ENCODE data around the gene PSEN2.
"Not testable (repeated sequence)": the region's sequence is repeated elsewhere in the genome, so short reads cannot be mapped to it uniquely, and the experiment has no call there.

Gene PSEN2

DNA sequence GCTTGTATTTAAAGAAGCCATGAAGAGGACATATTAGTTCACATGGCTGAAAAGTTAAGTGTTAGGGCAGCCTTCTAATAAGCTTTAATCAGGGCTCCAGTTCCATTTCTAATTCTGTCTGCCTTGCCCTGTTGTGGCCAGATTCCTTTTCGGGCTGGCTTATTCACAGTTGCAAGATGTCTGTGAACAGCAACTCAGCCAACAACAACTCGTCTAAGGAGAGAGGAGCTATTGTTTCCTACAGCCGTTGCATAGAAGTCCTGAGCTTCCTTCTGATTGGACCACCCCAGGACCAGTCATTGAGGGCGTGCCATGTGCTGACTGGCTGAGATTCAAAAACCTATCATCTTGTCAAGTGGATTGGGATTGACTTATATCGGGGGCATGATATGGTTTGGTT is 51.1 kb downstream of the PSEN2 start:
- DNase-seq: no peak

DNA sequence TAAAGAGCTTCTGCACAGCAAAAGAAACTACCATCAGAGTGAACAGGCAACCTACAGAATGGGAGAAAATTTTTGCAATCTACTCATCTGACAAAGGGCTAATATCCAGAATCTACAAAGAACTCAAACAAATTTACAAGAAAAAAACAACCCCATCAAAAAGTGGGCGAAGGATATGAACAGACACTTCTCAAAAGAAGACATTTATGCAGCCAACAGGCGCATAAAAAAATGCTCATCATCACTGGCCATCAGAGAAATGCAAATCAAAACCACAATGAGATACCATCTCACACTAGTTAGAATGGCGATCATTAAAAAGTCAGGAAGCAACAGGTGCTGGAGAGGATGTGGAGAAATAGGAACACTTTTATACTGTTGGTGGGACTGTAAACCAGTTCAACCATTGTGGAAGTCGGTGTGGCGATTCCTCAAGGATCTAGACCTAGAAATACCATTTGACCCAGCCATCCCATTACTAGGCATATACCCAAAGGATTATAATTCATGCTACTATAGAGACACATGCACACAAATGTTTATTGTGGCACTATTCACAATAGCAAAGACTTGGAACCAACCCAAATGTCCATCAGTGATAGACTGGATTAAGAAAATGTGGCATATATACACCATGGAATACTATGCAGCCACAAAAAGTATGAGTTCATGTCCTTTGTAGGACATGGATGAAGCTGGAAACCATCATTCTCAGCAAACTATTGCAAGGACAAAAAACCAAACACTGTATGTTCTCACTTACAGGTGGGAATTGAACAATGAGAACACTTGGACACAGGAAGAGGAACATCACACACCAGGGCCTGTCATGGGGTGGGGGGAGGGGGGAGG is 59.1 kb downstream of the PSEN2 start:
- not testable (repeated sequence) for DNase-seq

DNA sequence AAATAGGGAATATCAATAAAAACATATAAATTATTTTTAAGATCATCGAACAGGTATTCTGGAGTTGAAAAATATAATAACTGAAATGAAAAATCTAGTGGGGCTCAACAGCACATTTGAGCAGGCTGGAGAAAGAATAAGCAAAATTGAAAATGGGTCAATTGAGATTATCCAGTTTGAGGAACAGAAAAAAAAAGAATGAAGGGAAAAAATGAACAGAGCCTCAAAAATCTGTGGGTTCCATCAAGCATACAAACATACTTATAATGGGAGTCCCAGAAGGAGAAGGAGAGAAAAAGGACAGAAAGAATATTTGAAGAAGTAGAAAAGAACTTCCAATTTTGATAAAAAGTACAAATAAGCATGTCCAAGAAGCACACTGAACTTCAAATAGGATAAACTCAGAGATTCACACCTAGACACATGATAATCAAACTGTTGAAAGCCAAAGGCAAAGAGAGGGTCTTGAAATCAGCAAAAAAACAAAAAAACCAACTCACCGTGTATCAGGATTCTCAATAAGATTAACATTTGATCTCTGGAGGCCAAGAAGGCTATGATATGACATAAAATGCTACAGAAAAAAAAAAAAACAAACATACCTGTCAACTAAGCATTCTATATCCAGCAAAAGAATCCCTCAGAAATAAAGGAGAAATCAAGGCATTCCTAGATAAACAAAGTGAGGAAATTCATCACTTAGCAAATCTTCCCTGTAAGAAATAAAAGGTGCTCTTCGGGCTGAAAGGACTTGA is 64.2 kb downstream of the PSEN2 start:
- no peak for DNase-seq

DNA sequence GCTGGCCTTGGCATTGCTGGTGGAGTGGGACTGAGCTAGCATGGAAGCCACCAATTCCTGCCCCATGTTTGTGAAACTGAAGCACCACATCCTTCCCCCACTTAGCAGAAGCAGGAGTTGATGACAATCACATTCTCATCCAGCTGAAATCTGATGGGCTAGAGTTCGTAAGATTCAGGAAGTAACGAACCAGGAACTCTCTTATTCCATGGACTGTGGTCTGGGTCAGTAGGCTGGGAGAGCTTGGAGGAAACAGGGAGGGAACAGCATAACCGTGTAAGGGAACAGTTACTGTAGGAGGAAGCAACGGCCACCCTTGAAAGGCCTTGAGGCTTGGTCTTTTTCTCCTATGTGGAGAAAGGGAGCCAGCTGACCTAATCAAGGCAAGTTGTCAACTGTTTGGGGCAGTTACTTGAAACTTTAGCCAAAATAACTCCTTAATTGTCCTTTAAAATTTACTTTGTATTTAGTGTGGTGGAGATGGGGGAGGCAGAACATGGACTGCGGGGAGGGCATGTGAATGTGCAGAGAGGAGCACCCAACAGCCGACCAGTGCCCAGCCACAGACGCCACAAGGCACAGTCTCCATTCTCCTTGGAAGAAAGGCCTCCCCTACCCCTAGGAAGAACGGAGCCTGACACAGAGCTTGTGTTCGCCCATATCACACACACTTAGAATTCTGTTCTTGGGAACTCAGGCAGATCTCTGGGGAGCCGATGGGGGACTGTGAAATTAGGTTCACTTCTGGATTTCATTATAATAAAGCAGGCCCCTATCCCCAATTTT is 67.7 kb downstream of the PSEN2 start:
- no peak for DNase-seq

DNA sequence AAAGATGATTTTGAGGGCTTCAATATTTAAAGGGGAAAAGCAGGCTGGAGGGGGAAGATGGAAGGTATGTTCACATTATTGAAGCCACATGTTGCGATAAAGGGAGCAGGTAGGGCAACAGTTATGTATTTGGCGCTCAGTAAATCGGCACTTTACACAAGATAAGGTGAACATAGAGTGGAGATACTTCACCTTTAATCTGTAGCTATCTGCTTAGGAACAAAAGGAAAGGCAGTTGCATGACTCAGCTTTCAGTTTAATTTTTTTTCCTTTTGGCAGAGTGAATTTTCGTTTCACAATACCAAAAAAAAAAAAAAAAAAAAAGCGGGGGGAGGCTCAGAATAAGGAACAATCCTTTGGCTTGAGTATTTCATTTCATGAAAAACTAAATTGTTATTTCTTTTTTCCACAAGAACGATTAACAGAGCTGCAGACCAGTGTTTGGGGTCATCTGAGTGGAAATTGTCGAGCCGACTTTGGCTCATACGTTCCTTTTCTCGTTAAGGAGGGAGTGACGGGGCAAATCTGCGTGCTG is 68.6 kb downstream of the PSEN2 start:
- no peak for DNase-seq

DNA sequence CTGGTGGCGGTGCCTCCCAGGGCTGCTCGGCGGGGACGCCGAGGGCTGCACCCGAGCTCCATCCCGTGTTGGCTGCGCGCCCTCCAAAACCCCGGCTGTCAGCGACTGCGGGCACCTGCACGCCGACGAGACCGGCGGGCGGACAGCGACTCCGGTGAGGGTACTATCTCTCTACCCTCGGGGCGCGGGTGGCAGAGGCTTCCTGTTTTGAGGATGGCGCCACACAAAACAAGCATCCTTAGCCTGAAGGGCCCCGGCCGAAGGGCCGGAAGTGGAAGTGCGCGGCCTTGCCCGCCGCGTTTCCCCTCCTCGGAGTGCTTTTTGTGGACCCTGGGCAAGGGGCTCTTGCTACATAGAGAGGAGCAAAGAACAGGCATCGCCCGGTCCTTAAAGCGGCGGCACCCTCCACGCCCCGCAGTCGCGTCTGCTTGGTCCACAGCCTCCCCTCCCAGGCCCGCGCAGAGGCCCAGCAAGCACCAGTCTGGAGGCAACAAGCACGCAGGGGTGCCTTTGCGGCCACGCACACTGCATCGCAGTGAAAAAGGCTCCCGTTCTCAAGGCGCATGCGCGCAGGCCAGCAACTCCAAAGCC is 69.1 kb downstream of the PSEN2 start:
- peak; percentile 73 for DNase-seq

DNA sequence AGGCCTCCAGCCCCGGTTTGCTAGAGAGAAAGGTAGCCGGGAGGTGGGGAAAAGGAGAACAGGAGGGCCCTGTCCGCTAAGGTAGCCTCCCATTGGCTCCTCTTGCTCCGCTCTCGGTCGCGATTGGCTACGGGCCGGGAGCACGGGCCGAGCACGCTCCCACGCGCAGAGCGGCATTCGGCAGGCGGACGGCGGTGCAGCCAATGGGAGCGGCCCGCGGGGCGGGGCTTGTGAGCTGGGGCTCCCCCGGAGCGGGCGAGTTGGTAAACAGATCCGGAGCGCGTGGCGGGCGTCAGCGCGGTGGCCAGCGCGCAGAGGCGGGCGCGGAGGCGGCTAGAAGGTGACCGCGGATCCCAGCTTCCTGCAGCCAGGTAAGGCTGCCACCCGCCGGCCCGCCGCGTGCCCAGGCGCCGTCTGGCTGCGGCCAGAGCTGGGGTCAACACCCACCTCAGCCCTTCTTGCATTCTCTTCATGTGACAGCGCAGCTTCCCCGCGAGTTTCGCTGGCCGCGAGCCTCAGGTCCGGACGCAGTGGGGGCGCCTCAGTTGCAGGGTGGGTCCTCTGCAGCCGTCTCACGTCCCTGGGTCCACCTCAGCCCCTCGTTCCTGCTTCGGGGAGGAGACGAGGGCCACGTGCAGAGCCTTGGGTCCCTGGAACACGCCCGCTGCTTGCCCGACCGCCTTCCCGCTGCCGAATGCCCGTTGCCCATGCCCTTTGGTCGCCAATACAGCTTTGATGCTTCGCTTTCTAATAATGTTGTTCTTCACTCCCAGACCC is 69.8 kb downstream of the PSEN2 start, which contains the start of gene COQ8A:
COQ8A (plus strand) TSS at position 266 of the 777 bp plus-strand sequence. CDS start 21,092 bp downstream, outside the sequence.
- peak; percentile 99 for DNase-seq

DNA sequence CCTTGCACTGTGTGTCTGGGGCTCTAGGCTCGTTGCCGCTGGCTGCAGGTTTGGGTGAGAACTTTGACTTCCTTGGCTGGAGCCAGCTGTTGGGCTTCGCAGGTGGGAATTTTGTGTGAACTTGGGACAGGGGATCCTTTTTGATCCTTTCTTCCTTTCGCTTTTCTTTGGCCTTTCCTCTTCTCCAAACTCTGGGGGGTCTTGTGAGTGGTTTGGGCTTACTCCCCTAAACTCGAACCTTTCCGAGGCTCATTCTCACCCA is 70.3 kb downstream of the PSEN2 start:
- no peak for DNase-seq

DNA sequence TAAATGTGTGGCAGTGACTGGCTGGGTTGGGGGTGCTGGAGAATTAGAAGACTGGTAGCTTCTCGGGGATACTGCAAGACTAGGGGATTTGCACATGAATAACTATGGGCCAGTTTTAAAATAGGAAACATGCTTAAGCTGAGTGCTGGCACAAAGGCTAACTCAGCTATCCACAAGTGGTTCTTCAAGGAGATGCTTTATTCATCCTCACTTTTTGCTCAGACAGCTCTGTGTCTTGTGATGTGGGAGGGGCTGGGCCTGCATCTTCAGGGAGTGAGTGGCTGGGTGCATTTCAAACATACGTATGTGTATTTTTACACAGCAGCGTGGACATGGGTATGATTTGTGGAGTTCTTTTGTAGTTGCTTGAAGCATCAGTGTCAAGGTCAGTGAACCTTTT is 72.0 kb downstream of the PSEN2 start:
- DNase-seq: no peak

DNA sequence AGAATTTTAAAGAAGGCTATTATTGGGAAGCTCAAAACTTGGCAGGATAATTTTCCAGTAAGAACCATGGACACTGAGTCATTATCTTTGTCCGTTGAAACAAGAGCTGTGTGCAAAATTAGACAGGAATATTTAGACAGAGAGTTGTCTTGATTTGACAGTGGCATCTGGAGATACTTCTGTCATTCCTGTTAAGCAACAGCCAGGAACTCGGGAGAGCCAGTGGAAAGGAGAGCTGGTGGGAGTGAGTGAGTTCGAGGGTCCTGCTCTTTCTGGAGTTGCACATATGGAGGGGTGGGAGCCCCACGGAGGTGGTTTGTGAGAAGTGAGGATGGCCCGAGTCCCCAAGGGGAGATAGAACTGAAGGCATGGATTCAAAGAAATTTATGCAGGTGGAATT is 72.7 kb downstream of the PSEN2 start:
- no peak for DNase-seq

DNA sequence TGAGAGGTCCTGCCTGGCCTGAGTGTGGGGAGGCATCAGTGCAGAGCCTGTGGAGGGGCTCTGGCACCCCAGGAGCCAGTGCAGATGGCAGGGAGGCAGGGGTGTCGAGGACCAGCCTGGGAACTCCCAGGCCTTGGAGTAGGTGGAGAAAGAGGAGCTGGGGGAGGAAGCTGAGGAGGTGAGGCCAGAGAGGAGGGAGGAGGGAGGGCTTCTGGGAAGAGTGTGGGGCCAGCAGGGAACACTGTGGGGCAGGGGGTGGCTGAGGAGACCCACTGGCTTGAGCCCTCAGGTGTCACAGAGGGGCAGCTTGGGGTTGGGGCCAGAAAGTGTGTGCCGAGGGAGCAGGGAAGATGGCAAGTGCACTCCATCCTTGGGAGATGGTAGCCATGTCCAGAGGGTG is 73.5 kb downstream of the PSEN2 start:
- DNase-seq: no peak

DNA sequence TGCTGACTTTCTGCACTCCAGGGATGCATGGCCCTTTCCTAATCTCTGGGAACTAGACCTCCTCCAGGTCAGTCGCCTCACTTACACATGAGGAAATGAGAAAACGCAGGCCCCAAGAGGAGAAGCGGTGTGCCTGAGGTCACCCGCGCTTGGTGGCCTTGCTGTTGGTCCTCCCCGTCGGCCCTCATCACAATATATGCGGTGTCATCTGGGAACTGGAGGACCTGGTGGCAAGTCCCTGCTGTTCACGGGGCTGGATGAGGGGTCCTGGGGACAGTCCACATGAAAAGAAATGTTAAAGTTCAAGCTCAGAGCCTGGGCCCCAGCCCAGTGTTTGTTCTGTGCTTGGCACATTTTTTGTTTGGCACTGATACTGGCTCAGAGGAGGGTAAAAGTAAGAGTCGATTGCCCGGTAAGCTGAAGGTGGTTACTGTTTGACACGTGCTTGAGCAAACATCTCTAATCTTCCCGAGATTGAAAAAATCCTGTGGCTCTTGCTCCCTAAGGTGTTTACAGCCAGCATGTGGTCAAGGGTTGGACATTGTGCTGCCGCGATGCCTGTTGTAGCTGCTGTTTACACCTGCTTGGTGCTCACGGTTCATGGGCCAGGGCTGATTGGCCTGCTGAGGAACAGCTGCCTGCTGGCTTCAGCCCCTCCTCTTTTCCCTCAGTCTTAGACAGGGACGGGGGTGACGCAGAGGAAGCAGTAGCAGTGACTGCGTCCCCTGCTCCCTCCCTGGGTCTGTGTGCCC is 74.9 kb downstream of the PSEN2 start:
- DNase-seq: no peak

All from CD4-positive, alpha-beta T cell treated with Interleukin-10 for 1 hour (primary cell).